HG02678 (cell line): ENCODE data around the gene CHID1.

Source experiments
- ATAC-seq: cut with Tn5 transposase; IDR thresholded peaks from one replicate; pipeline ENCODE4 v1.9.1; 2021; ENCODE audit warnings: mild to moderate bottlenecking, moderate library complexity; ENCODE audit not compliant: unreplicated experiment

The CHID1 gene

GRCh38 chr11:837990-838307 lies 72.7 kb downstream of the CHID1 start:
- ATAC-seq = no peak

DNA sequence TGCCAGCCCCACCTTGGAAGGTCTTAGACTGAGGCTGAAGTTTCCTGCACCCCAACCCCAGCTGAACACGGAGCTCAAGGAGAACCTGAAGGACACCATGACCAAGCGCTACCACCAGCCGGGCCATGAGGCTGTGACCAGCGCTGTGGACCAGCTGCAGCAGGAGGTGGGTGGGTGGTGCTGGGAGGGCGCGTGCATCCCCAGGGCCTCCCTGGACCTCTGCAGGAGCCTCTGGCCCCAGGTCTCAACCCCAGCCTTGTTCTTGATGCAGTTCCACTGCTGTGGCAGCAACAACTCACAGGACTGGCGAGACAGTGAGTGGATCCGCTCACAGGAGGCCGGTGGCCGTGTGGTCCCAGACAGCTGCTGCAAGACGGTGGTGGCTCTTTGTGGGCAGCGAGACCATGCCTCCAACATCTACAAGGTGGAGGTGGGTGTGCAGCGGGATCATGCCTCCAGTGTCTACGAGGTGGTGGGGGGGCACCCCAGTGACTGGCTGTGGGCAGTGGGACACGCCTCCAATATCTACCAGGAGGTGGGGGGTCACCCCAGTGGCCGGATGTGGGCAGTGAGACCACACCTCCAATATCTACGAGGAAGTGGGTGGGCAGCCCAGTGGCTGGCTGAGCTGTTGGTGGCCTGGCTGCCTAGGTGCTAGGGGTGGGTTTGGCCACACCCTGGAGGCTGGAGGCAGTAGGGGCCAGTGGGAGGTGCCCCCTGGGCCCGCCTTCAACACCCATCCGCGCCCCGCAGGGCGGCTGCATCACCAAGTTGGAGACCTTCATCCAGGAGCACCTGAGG lies 73.2 kb downstream of the CHID1 start:
- no peak for ATAC-seq

- no peak for ATAC-seq
Measured at GRCh38 chr11:836700-837099, 73.9 kb downstream of the CHID1 start.

GRCh38 chr11:836274-836673 lies 74.3 kb downstream of the CHID1 start:
- no peak for ATAC-seq

GRCh38 chr11:834371-835316 lies 76.0 kb downstream of the CHID1 start:
- no peak for ATAC-seq

DNA sequence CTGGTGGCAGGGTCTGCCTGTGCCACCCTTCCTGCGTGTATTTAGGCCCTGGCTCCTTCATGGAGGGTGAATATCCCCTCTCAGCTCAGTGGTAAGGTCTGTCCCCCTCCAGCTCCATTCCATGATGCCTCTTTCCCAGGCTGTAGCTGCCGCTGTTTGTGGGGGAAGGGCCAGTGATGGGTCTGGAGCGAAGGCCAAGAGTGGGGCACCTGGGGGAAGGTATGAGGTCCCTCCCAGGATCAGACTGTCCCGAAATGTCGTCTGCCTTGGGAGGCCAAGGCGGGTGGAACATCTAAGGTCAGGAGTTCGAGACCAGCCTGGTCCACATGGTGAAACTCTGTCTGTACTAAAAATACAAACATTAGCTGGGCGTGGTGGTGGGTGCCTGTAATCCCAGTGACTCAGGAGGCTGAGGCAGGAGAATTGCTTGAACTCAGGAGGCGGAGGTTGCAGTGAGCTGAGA lies 76.7 kb downstream of the CHID1 start:
- no peak for ATAC-seq

GRCh38 chr11:833114-833791 lies 77.4 kb downstream of the CHID1 start:
- ATAC-seq = peak; percentile 19

DNA sequence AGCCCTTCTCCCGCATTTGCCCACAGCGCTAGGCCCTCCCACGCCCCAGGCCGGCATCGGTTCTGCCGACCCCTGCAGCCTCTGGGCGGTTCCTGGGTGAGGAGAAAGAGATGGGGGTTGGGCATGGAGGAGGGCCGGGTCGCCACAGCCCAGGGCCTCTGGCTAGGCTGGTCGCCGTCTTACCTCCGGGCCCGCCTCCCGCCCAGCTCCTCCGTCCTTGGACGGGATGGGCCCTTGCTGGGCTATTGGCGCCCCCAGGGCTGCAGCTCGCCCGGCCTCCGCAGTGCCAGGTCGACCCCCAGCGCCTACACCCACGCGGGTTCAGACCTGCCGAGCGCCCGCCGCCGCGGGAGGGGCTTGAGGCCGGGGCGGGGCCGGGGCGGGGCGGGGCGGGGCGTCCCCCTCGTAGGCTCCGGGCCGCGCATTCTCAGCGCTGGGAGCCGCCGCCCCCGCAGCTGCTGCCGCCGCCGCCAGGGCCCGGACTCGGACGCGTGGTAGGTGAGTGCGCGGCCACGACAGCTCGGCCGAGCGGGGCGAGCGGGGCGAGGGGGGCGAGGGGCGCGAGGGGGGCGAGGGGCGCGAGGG lies 78.0 kb downstream of the CHID1 start, which contains the start of gene CD151:
Gene CD151 (plus strand): TSS at position 424 of the 585 bp plus-strand sequence. CDS start 3,118 bp downstream, outside the sequence.
- peak; percentile 58 for ATAC-seq

DNA sequence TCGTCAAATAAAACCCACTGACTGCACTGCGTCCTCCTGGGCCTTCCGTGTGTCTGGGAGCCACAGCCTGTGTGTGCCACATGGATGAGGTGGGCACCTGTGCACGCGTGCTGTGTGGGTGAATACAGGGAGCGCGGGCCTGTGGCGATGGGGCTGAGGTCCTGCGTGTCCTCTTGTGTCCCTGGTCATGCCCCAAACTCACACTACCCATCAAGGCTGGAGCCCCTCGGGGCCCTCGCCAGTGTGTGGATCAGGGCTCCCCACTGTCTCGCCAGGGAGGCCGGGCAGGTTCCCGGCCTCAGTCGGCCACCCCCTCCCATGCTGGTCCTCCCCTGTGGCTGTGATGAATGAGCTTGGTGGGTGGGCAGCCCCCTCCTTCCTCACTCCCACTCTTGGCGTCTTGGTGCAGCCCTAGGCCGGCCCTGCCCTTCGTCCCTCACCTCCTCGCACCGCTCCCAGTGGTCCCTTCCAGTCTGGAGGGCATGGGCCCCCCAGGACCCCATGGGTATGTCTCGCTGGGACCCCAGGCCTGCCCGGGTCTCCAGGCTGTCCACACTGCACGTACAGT lies 78.6 kb downstream of the CHID1 start:
- ATAC-seq = no peak

- ATAC-seq = no peak
Measured at GRCh38 chr11:831118-831864, 79.3 kb downstream of the CHID1 start.

DNA sequence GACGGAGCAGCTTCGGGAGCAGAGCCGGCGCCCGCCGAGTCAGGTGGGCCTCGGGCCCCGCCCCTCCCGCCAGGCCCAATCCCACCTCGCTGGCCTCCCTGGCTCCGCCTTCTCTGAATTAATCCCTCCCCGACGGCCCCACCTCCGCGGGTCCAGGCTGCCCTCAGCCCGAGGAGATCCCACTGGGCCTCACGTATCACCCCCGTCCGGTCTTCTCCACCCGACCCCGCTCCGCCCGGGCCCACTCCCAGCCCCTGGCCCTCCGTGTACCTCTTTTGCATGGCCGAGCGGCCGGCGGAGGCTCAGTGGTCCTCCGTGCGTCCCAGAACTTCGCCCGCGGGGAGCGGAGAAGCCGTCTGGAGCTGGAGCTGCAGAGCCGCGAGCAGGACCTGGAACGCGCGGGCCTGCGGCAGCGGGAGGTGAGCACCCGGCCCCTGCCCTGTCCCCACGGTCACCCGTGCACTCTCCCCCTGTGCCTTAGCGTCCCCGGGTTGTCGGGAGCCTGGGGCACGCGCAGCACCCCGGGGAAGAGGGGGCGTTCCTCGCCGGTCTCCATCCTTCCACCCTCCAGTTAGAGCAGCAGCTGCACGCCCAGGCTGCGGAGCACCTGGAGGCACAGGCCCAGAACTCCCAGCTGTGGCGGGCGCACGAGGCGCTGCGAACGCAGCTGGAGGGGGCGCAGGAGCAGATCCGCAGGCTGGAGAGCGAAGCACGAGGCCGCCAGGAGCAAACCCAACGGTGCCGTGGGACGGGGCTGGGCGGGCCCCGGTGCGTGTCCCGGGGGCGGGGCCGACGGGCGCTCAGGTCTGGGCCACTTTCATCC lies 80.1 kb downstream of the CHID1 start:
- ATAC-seq = peak; percentile 38

DNA sequence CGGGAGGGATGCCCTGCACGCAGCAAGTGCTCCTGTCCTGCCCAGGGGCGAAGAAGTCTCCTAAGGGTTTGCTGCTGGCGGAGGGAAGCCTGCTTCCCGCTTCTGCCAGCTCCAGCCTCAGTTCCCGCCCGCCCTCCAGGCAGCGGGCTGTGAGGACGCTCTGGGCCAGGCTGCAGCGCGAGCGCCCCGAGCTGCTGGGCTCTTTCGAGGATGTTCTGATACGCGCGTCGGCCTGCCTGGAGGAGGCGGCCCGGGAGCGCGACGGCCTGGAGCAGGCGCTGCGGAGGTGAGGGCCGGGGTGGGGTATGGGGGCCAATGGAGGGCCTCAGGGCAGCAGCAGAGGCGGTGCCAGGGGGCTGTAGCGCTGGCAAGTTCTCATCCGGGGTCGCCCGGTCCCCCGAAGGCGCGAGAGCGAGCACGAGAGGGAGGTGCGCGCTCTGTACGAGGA lies 80.7 kb downstream of the CHID1 start:
- ATAC-seq = no peak

GRCh38 chr11:829176-829846 lies 81.3 kb downstream of the CHID1 start:
- no peak for ATAC-seq

GRCh38 chr11:828506-829175 lies 82.0 kb downstream of the CHID1 start:
- no peak for ATAC-seq

GRCh38 chr11:827897-828192 lies 82.8 kb downstream of the CHID1 start, which contains the start of gene CRACR2B:
Gene CRACR2B, plus strand, starts transcription at chr11:827919. Its CDS starts 689 bp downstream, at chr11:828608.
- peak; percentile 9 for ATAC-seq

DNA sequence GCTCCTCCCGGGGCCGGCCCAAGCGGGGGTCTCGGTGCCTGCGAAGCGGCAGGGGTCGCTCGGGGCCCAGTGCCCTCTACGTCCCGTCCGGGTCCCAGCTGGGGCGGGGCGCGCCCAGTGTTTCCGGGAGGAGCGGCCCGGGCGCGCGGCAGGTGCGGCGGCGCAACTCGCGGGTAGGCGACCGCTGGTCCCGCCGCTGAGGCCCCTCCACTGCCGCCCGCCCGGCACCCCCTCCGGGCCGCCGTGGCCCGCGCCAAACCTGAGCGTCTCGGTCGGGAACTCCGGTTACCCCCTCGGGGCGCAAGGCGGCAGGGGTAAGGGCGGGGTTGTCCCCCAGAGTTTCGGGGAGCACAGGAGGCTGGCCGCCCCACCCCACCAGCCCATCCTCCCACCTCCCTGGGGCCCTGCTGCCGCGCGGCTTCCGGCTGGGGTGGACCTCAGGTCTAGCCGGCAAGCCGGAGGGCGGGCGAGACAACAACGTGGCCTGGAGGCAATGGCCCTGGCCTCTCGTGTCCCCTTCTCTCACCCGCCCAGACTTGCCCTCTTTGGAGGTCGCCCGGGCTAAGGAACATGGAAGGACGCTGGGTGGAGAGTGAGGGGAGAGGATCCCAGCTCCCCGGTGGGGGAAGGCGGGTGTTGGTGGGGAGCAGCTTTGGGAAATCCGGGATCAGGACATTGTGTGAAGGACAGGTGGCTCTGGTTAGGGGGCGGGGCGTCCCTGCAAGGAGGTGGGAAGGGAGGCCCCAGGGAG lies 83.3 kb downstream of the CHID1 start:
- peak; percentile 42 for ATAC-seq

DNA sequence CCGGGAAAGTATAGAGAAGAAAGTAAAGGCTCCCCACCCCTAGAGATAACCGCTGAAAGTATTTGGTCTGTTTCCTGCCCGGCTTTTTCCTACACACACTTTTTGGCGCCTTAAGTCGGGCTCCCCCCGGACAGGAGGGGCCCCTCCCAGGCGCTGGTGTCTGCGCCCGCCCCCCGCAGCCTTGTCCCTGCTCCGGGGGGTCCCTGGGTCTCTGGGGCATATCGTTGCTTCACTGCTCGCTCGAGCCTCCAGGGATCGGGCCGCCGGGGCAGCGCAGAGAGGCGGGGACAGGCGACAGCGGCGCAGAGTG lies 83.8 kb downstream of the CHID1 start:
- ATAC-seq = no peak
